HG02763 (cell line): Measurements from ENCODE around the gene ZFHX3.
"Not testable (repeated sequence)": the region's sequence is repeated elsewhere in the genome, so short reads cannot be mapped to it uniquely, and the experiment has no call there.

Experiments used
- ATAC-seq: cut with Tn5 transposase; IDR thresholded peaks from one replicate; pipeline ENCODE4 v1.9.1; 2021; ENCODE audit warnings: mild to moderate bottlenecking, moderate library complexity; ENCODE audit not compliant: unreplicated experiment

Gene ZFHX3, protein sequence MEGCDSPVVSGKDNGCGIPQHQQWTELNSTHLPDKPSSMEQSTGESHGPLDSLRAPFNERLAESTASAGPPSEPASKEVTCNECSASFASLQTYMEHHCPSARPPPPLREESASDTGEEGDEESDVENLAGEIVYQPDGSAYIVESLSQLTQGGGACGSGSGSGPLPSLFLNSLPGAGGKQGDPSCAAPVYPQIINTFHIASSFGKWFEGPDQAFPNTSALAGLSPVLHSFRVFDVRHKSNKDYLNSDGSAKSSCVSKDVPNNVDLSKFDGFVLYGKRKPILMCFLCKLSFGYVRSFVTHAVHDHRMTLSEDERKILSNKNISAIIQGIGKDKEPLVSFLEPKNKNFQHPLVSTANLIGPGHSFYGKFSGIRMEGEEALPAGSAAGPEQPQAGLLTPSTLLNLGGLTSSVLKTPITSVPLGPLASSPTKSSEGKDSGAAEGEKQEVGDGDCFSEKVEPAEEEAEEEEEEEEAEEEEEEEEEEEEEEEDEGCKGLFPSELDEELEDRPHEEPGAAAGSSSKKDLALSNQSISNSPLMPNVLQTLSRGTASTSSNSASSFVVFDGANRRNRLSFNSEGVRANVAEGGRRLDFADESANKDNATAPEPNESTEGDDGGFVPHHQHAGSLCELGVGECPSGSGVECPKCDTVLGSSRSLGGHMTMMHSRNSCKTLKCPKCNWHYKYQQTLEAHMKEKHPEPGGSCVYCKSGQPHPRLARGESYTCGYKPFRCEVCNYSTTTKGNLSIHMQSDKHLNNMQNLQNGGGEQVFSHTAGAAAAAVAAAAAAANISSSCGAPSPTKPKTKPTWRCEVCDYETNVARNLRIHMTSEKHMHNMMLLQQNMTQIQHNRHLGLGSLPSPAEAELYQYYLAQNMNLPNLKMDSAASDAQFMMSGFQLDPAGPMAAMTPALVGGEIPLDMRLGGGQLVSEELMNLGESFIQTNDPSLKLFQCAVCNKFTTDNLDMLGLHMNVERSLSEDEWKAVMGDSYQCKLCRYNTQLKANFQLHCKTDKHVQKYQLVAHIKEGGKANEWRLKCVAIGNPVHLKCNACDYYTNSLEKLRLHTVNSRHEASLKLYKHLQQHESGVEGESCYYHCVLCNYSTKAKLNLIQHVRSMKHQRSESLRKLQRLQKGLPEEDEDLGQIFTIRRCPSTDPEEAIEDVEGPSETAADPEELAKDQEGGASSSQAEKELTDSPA (N-terminal part only)

DNA sequence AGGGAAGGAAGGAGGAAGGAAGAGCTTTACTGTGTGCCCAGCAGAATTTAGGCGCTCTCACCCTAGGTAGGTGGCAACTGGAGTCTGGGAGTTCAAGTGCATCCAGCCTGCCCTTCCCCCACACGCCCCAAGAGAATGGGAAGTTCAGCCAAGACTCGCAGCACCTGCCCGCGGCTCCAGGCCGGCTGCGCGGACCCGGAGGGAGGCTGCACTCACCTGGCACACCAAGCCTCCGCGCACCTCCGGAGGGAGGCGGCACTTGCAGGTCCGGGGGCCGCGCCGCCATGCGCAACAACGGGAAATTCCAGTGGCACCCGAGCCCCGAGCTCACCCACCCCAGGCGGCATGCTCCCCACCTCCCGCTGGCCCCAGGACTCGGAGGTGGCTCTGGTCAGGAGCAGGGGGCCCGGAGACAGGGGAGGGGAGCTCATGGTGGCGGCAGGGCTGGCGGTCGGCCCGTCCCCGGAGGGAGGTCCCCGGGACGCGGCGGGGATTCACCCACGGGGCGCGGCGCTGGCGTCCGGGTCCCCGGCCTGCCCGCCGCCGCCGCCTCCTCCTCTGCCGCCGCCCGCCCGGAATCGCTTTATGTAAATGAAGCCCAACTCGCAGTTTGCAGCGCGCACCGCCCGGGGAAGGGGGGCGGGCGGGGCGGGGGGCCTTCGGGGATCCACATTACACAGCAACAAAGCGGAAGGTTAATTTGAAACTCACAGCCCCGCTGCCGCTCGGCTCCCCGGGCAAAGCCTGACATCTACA lies at the start of gene ZFHX3:
Gene ZFHX3, minus strand, starts transcription at position 593 of the 756 bp plus-strand sequence. CDS start 87,983 bp downstream, outside the sequence.
- ATAC-seq, result peak; percentile 69

DNA sequence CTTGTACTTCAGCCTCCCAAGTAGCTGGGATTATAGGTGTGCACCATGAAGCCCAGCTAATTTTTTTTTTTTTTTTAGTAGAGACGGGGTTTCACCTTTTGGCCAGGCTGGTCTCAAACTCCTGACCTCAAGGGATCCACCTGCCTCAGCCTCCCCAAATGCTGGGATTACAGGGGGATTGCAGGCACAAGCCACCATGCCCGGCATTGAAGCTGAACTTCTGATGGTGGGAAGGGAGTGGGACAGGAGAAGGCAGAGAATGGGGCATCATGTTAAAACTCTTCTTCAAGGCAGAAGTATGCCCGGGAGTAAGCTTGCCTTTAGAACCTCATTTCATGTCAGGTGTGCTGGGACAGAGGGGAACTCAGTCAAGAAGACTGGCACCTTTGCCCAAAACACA lies 48.6 kb upstream of the ZFHX3 start:
- ATAC-seq, result no peak

- ATAC-seq, result no peak
These were observed 48.0 kb upstream of the ZFHX3 start for GRCh38 chr16:73095885-73096421.

GRCh38 chr16:73095142-73095820 lies 47.4 kb upstream of the ZFHX3 start:
- no peak for ATAC-seq

GRCh38 chr16:73094371-73094770 lies 46.4 kb upstream of the ZFHX3 start:
- ATAC-seq, result no peak

DNA sequence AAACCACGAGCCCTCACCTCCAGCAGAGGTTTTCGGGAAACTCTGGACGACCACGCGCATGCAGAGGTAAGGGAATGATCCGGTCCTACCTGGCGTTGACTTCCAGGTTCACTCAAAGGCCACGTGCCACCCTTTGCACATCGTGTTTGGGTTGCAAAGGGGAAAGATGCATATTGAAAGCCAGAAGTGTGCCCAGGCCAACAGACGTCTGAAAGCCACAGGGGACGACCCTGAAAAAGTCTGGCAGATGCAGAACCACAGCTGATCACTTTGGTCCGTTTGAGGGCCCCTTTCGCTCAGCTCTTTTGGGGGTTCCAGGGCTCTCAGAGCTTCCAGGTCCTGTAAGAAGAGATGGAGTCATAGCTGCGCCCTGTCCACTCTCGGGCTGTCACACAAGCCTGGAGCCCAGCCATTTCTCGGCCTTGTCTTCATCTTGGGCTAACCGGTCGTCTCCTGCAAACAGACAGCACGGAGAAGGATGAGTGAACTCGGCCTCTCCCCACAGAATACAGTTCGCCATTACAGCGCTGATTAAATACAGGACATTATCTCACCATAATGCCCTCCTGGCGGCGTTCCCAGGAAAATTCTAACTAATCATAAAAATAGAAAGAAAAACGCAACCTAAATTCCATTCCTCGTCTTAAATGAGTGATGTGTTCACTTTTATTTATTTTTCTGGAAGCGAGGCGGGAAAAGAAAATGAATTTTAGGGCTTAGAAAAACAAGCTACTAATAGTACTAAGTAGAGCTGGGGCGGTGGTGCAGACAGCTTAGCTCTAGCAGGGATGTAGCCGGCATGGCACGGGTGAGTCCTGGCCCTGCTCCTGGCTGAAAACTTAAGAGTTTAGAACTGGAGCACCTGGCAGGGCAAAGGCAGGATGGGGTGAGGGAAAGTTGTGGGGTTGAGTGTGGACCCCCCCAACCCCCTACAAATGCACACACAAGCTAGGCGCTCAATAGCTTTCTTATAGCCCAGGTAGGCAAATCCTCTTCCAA lies 45.5 kb upstream of the ZFHX3 start:
- ATAC-seq, result no peak

DNA sequence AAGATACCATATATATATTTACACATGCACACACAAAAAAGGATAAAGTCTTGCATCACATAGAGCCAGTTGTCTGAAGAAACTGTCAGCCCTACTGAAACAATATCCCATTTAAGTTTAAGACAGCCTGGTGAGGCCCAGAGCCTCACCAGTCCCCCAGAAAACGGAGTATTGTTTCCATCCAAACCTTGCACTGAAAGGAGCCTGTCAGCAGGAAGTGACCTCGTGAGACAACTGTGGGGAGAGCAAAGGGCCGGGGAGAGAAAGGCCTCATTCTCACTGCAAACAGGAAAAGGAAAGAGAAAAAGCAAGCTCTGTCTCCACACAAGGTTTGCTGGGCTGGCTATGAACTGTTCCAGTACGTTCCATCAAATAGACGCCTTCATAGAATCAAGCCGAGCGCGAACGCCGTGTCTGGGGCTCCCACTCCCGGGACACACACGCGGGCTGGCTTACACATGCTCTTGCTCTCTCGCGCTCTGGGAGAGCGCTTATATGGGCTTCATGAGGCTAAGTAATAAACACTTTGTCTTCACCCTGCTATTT lies 44.4 kb upstream of the ZFHX3 start:
- ATAC-seq, result no peak

GRCh38 chr16:73091174-73091573 lies 43.2 kb upstream of the ZFHX3 start:
- ATAC-seq, result no peak

DNA sequence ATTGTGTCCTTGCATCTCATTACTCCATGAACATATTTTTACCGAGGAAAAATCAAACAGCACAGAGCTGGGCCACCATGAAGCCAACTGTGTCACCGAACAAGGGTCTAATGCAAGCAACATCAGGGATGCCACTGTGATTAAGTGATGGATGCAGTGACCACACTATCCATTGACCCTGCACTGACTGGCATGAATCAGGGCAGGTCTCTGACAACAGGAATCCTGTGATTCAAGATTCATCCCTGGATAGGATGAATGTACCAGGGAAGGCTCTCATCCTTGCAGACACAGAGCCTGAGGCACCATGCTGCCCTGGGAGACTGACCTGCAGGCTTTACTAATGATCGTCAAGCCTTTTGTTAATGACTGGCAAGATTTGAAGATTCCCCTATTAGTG lies 41.5 kb upstream of the ZFHX3 start:
- no peak for ATAC-seq

GRCh38 chr16:73086108-73086507 lies 38.2 kb upstream of the ZFHX3 start:
- ATAC-seq, result no peak

- no peak for ATAC-seq
These were observed 35.3 kb upstream of the ZFHX3 start for GRCh38 chr16:73083271-73083670.

GRCh38 chr16:73082634-73083051 lies 34.7 kb upstream of the ZFHX3 start:
- not testable (repeated sequence) for ATAC-seq

- no peak for ATAC-seq
These were observed 33.0 kb upstream of the ZFHX3 start for GRCh38 chr16:73080931-73081330.

DNA sequence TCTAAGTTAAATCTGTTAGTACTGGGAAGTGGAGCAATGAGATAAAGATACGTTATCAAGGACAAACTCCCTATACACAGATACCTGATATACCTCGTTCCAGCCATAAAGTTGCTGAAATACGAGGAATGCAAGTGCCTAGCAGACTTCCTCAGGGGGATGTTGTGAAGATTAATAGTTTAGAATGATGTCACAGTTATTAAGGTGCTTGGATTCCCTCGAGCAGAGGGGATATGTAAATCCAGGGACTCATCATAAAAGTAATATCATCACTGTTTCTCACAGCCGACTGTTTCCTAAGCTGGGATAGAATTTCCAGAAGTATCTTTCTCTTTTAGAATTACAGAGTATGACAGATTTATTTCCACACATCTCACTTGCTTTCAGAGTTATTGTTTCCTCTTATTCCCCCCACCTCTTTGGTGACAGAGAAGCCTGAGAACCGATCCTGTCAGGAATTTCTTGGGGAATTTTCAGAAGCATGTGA lies 28.4 kb upstream of the ZFHX3 start:
- ATAC-seq, result no peak

- no peak for ATAC-seq
These were observed 26.5 kb upstream of the ZFHX3 start for GRCh38 chr16:73074382-73074781.

DNA sequence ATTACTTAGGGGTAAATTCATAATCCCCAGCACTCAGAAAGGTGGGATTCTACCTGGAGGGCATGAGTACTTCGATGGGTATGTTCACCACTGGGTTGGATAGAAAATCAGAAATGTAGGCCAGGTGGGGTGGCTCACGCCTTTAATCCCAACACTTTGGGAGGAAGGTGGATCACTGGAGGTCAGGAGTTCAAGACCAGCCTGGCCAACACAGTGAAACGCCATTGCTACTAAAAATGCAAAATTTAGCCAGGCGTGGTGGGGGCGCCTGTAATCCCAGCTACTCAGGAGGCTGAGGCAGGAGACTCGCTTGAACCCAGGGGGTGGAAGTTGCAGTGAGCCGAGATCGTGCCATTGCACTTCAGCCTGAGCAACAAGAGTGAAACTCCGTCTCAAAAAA lies 24.1 kb upstream of the ZFHX3 start:
- ATAC-seq, result not testable (repeated sequence)

- ATAC-seq, result no peak
These were observed 23.4 kb upstream of the ZFHX3 start for GRCh38 chr16:73071131-73071940.
